ENCODE results near the gene COL11A2.

The COL11A2 gene

DNA sequence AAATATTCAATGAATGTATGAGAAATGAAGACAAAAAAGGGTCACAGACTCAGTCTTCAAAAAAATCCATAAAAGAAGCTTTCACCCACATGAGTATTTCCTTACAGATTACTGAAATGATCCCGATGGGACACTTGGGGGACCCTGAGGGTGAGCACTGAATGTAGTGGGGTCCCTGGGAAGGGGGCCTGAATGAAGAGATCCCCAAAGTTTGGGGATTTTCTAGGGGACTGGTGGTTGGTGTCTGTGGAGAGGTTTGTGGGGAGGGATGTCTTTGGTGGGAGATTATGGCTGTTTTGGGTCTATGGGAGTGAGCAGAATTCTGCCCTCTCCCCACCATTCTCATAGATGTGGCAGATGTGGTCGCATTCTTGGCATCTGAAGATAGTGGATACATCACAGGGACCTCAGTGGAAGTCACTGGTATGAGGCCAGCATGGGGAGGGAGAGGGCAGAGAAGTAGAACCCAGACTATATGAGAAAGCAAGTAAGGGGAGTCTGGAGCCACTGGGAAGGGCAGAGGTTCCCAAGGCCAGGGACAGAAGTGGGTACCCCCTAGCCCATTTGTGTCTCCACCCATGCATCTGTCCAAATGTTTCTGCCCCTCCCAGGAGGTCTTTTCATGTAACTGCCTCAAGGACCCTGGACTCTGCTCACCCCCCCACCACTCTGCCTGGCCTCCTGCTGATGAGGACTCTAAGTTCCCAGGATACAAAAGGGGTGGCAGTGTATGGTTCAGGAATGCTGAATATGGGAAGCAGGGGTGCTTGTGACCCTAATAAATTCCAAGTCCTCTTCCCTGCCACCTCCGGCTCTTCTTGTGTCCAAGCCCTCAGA lies 14.0 kb upstream of the COL11A2 start:
- peak; percentile 43 for DNase-seq

GRCh38 chr6:33205191-33206026 lies 13.1 kb upstream of the COL11A2 start:
- DNase-seq, result peak; percentile 44

DNA sequence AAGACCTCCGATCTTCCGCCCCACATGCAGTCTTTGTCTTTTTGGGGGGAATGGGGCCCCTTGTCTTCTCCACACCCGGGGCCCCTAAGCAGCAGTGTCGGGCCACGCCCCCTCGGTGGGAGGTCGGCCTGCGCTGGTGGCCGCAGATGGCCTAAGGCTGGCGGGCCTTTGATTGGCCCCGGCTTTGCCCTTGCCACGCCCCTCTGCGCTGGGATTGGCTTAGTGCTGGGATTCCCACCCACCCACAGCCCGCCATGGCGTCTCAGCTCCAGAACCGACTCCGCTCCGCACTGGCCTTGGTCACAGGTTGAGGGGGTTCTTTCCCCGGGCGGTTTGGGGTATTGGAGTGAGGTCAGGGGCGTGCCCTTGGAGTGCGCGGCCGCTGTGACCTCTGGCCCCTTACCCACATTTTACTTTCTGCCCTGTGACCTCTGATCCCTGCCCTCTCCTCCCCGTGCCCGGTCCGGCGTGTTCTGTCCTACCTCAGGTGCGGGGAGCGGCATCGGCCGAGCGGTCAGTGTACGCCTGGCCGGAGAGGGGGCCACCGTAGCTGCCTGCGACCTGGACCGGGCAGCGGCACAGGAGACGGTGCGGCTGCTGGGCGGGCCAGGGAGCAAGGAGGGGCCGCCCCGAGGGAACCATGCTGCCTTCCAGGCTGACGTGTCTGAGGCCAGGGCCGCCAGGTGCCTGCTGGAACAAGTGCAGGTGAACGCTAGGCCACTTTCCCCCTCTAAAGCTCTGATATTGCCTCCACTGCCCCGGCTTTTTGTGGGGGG lies 12.3 kb upstream of the COL11A2 start, which contains the start of gene HSD17B8:
HSD17B8 (plus strand) TSS at position 241 of the 776 bp plus-strand sequence; CDS start at position 255, 14 bp downstream.
- peak; percentile 93 for DNase-seq

DNA sequence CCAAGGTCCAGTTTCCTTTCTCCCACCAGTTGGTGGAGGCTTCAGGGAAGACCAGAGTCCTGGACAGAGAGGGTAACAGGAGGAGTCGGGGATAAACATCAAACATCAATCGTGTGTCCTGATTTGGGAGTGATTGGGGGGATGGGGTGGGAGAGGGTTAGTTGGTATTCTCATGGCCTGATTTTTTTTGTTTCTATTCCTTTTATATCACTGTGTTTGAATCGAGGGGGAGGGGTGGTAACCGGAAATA lies 11.8 kb upstream of the COL11A2 start:
- no peak for DNase-seq

DNA sequence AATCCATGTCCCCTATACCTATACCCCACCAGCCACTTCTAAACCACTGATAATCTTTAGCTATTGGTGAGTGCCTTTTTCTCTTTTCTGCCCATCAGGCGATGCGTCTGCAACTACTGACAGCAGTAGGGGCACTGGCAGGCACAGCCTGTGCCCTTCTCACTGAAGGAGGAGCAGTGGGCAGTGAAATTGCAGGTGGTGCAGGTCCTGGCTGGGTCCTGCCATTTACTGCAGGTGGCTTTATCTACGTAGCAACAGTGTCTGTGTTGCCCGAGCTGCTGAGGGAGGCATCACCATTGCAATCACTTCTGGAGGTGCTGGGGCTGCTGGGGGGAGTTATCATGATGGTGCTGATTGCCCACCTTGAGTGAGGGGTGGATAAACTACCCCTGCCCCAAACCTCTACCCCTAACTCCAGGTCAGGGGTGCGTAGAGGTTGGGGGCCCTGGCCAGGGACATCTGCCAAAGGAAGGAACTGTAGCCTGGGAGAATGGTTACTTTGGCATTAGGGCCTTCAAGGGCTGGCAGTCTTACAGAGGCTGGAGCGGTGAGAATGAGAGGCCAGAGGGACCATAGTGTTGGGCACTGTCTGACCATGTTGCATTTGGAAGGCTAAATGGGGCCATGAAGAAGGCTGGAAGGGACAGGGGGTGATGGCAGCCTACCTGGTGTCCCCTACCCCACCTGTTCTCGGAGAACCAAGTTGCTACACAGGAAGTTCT lies 11.3 kb upstream of the COL11A2 start:
- DNase-seq, result peak; percentile 31

DNA sequence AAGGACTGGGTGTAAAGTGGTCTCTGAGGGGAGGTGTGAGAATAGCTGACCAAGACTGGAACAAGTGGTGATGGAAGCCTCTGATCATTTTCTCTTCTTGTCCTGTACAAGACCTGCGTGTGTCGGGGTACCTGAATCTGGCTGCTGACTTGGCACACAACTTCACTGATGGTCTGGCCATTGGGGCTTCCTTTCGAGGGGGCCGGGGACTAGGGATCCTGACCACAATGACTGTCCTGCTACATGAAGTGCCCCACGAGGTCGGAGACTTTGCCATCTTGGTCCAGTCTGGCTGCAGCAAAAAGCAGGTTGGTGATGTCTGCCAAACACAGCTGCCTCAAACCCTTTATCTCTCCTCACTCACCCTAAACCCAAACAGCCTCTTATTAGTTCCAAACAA lies 10.5 kb upstream of the COL11A2 start:
- peak; percentile 38 for DNase-seq

DNA sequence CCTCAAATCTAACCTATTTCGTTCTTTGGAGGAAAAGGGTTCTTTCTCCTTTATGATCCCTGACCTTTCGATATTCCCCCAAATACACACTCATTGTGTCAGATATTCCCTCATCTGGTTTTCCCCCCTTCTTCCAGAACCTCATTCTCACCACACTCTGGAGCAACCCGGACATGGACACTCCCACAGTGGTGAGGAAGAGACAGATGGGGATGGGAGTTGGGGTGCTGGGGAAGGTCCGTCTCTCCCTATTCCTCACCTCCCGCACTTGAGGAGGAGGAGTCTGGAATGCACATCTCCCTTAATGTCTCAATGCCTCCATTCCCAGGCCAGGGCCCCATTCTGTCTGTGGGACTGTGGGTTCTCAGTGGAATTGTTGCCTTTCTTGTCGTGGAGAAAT lies 9.7 kb upstream of the COL11A2 start:
- DNase-seq, result peak; percentile 25

GRCh38 chr6:33201147-33201545 lies 8.9 kb upstream of the COL11A2 start:
- no peak for DNase-seq

DNA sequence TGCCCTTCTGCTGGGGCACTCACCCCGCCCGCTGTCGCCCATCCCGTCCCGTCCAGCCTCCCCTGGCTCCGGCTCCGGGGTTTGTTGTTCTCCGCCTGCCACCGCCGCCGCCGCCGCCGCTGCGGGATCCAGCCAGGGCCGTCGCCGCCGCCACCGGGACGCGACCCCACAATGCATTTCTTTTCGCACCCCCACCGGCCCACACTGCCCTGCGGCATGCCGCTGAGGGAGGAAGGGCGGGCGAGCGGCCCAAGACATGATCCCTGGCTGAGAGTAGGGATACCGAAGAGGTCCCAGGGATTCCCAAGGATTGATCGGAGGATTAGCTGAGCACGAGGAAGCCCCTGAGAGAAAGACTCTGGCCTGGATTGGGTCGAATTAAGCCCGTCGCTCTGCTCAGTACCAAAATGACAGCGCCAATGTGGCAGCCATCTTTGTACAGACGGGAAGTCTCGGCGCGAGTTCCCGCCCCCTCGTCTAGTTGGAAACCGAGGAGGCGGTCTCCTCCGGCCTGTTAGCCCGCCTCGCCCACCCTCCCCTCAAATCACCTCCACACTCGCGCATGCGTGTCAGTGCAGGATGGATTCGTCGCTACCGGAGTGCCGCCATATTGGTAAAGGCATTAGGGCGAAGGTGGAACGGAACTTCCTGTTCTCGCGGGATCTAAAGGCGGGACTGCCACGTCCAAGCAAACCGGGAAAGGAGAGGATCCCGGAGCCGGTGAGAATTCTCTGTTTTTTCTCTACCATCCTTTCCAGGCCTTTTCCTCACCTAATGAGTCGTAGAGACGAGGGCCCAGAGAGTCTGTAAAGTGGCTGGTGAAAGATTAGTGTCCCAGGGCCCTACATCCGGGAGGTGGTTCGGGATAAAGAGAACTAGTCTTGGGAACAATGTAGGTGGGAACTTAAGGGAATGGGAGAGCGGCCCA lies 8.2 kb upstream of the COL11A2 start, which contains the start of the genes RXRB and SLC39A7:
RXRB (minus strand) TSS at position 447 of the 928 bp plus-strand sequence; CDS start at position 258, 189 bp downstream.
SLC39A7 (plus strand) TSS at position 649 of the 928 bp plus-strand sequence. CDS start 379 bp downstream, outside the sequence.
- peak; percentile 99 for DNase-seq

DNA sequence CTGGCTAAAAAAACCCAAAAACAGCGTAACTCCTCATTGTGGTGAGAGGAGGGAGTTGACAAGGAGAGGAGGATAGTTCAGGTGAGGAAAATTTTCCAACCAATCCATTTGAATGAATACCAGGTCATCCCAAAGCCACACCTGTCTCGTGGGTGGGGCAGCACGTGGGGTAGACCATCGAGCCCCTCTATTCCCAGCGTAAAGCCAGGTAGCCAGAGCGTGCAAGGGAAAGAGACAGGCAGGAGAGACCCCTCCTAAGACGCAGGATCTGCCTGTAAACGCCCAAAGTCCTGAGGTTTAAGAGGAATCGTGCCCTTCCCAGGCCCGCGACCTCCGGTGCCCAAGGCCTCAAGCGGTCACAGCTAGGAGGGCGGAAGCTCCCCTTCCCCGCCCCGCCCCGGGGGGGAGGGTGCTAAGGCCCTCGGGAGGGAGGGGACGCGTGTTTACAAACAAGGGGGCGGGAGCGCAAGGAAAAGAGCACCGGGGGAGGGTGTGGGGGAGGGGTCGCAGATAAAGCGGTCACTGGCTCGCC lies 7.5 kb upstream of the COL11A2 start:
- no peak for DNase-seq

DNA sequence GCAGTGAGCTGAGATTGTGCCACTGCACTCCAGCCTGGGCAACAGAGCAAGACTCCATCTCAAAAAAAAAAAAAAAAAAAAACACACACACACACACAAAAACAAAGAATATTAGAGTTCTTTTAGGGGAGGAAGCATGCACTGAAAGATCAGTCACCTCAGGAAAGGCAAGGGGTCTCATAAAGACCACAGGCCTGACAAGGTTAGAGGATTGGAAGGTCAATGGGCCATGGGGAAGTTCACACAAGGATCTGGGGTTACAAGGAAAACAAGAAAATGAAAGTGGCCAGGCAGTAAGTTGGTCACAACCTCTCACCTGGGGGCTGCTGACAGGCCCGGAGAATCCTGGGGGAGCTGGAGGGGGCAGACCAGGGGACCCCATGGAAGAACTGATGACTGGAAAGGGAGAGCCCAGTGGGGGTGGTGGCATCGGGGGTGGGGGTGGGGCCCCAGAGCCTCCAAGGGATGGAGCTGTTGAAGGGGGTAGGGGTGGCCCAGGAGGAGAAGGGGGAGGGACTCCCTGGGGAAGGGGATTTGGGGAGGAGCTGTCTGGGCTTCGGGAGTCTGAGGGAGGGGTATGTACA lies 6.7 kb upstream of the COL11A2 start:
- DNase-seq, result no peak

DNA sequence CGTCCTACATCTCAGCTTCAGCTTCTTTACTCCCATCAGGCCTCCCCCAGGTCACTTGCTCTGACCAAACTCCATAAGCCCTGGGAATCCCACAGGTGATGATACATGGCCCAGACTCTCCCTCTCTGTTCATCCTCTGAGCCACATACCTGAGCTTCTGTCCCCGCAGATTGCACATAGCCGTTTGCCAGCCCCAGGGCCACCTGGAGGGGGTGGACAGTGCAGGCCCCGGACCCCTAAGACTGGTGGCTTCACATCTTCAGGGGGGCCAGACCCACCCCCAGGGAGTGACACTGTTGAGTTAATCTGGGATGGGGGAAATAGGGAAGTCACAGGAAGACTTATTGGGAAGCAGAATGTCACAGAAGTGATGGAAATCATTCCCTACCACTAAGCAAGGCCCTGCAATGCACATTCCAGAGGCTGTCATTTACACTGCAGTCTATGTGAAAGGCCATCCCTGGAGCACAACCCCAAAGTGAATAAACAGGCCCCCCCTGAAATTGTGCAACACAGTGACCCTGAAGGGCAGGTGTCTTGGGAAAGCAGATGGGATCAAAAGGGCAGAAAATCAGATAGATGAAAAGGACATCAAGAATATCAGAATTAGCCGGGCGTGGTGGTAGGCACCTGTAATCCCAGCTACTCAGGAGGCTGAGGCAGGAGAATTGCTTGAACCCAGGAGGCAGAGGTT lies 6.0 kb upstream of the COL11A2 start:
- no peak for DNase-seq

DNA sequence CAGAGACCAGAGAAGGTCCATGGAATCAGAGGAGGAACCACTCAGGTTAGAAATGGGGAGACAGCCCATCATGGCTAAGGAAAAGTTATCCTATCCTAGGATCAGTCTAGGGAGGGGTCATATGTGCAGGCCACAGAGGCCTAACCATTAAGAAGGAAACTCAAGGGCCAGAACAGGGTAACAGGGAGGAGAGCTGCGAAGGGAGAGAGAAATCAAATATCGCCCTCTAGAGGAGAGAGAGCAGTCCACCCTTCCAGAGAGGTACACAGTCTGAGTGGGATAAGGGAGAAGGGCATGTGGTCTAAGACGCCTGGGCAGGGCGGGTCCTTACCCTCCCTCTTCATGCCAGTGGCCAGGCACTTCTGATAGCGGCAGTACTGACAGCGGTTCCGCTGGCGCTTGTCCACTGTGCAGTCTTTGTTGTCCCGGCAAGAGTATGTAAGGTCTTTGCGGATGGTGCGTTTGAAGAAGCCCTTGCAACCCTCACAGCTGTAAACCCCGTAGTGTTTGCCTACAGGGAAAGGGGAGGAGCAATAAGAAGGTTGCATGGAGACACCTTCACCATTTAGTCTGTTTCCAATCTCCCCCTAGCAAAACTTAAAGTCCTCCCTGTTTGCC lies 5.3 kb upstream of the COL11A2 start:
- no peak for DNase-seq

DNA sequence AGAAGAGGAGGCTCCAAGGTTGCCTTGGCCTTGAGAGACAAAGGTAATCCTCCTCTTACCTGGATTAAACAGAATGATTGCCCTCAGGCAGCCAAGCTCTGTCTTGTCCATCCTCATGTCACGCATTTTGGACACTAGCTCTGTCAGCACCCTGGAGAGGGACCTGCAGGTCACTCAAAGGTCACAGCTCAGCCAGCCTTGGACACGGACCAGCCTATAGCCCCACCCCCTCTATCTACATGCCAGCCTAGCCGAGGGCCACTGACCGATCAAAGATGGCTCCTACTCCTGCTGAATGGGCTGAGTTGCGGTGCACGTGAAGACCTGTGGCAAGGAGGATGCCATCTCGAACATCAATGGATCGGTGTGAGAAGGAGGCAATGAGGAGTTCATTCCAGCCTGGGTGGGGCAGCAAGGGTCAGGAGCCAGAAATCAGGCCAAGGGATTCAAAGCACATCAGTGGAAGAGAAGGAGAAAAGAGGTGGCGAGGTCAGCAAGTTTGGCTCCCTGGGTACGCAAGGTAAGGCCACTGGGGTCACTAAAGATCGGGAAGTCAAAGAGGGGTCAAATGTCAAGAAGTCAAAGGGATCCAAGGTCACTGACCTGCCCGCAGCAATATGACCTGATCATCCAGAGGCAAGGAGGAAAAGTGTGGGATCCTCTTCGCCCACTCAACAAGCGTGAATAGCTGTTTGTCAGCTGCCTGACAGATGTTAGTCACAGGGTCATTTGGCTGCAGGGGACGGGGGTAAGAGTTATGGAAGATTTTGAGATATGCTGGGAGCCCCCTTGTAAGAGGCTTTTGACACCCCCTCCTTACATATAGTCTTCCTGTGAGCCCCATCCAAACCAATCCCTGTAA lies 3.3 kb upstream of the COL11A2 start:
- no peak for DNase-seq

GRCh38 chr6:33194431-33194979 lies 2.2 kb upstream of the COL11A2 start:
- no peak for DNase-seq

GRCh38 chr6:33193619-33194018 lies 1.4 kb upstream of the COL11A2 start:
- DNase-seq, result no peak

DNA sequence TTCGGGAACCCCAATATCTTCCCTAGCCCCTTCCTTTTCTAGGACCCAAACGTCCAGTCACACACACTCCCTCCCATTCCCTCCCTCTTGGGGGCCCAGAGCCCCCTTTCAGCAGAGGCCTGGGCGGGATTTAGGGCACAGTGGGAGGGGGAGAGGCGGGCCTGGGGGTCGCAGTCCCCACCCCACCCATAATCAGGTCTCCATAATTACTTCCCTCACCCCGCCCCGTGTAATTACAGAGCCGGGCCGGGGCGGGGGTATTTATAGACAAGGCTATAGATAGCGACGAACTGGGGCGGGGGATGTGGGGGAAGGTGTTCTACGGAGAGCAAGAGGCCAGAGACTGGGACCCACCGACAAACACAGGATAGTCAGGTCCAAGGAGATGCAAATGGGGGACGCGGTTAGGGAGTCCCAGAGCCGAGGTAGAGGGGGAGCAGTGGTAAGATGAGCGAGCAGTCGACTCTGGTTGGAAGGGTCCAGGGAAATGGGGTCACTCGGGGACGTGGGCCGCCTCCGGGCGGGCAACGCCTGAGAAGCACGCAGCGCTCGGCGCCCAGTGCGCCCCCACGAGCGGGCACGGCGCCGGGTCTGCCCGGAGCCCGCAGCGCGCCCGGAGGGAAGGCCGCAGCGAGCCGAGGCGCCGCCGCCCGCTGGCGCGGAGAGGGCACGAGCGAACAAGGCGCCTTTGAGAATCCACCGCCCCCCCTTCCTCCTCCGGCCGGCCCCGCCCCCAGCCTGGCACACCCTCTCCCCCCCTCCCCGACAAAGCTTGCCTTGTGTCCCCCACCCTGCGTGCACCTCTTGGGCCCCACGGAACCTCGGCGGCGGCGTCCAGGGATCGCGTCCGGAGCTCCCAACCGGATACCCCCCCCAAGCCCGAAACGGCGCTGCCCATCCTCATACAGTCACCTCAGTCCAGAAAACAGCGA lies 670 bp upstream of the COL11A2 start:
- DNase-seq, result peak; percentile 77
